WERI-Rb-1 (cell line): ENCODE measurements around the gene SORBS2.

ENCODE experiments used
- DNase-seq: peaks from one replicate; pipeline ENCODE4 v3.0.0-alpha.2; 2020
- H3K27ac ChIP-seq: fragments of 250-450 bp; sonication (Bioruptor Pico); 2 replicates; pipeline ENCODE4 v1.5.1; 2020; ENCODE audit warnings: mild to moderate bottlenecking, moderate library complexity
- H3K27me3 ChIP-seq: fragments of 250-450 bp; sonication (Bioruptor Pico); 2 replicates; pipeline ENCODE4 v1.5.1; 2021; ENCODE audit warnings: mild to moderate bottlenecking, low read depth, moderate library complexity; ENCODE audit not compliant: insufficient read depth, severe bottlenecking
- H3K36me3 ChIP-seq: fragments of 250-450 bp; sonication (Bioruptor Pico); 2 replicates; pipeline ENCODE4 v1.5.1; 2020; ENCODE audit warnings: mild to moderate bottlenecking, moderate library complexity
- H3K4me3 ChIP-seq: 2 replicates; pipeline ENCODE4 v1.5.1; 2011; ENCODE audit warnings: low read depth, mild to moderate bottlenecking, control low read depth, low read length
- H3K9me3 ChIP-seq: fragments of 250-450 bp; sonication (Bioruptor Pico); 2 replicates; pipeline ENCODE4 v1.5.1; 2021; ENCODE audit warnings: mild to moderate bottlenecking, moderate library complexity; ENCODE audit not compliant: severe bottlenecking
- TF ChIP-seq, protein P1 (sequence below): IDR thresholded peaks from 2 replicates; pipeline ENCODE4 v1.5.1; 2011; ENCODE audit warnings: low read depth, mild to moderate bottlenecking, control low read depth, inconsistent platforms, low read length

SORBS2 gene

GRCh38 chr4:185651851-185652250 lies 160.1 kb downstream of the SORBS2 start:
- Histone ChIP-seq H3K36me3 (no peaks in the 10 kb centered on the region), H3K4me3 (no peak overlapping the region), H3K27ac (no peak overlapping the region), H3K27me3 (no peaks in the 10 kb centered on the region), H3K9me3 (no peaks in the 10 kb centered on the region)
- TF ChIP-seq, protein P1, sequence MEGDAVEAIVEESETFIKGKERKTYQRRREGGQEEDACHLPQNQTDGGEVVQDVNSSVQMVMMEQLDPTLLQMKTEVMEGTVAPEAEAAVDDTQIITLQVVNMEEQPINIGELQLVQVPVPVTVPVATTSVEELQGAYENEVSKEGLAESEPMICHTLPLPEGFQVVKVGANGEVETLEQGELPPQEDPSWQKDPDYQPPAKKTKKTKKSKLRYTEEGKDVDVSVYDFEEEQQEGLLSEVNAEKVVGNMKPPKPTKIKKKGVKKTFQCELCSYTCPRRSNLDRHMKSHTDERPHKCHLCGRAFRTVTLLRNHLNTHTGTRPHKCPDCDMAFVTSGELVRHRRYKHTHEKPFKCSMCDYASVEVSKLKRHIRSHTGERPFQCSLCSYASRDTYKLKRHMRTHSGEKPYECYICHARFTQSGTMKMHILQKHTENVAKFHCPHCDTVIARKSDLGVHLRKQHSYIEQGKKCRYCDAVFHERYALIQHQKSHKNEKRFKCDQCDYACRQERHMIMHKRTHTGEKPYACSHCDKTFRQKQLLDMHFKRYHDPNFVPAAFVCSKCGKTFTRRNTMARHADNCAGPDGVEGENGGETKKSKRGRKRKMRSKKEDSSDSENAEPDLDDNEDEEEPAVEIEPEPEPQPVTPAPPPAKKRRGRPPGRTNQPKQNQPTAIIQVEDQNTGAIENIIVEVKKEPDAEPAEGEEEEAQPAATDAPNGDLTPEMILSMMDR = no peak
- DNase-seq = no peak

DNA sequence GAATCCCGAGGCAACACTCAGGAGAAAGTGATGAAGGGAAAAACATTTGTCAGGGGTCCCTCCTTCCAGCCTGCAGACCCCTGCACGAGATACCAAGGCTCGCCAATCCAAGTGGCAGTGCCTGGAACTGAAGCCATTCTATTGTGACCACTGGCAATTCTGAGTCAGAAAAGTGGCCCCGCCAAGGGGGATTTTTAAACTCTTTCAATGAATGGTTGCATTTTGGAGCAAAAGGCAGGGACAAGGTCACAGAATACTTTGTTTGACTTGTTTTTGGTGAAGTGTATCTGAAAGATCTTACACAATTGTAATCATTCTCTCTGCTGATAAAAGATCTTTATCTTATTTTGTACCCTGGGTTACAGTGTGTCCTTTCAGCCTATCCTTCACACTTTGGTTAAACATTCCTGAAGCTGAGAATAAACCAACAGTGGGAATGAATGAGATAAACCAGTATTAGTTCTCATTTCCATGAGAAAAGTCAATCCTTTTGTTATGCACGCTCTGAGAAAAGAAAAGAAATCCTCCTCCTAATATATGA lies 160.8 kb downstream of the SORBS2 start:
- no peaks in the 10 kb centered on the region for H3K9me3 ChIP-seq
- H3K36me3 ChIP-seq = no peaks in the 10 kb centered on the region
- no peak overlapping the region for H3K27ac ChIP-seq
- TF ChIP-seq, protein P1 = no peak
- H3K4me3 ChIP-seq = no peak overlapping the region
- no peaks in the 10 kb centered on the region for H3K27me3 ChIP-seq
- no peak for DNase-seq

DNA sequence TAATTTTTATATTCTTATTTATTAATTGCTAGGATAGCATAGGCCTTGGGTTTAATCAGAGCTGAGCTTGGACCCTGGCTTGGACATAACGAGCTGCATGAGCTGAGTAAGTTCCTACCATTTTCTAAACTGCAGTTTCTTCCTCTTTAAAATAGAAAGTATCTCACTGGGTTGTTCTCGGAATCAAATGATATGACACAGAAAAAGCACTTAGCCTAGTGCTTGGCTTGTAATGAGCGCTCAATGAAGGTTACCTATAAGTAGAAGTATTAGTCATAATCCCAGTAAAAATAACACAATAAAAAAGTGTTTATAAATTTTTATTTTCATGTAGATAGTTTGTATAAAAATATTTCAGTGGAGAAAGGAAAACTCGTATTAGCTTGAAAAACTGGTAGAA lies 163.4 kb downstream of the SORBS2 start:
- H3K9me3 ChIP-seq = no peaks in the 10 kb centered on the region
- no peaks in the 10 kb centered on the region for H3K36me3 ChIP-seq
- no peak for DNase-seq
- H3K27me3 ChIP-seq = no peaks in the 10 kb centered on the region
- H3K4me3 ChIP-seq = no peak overlapping the region
- no peak overlapping the region for H3K27ac ChIP-seq
- TF ChIP-seq, protein P1 = no peak

- Histone ChIP-seq H3K9me3 (no peaks in the 10 kb centered on the region), H3K36me3 (no peaks in the 10 kb centered on the region), H3K27ac (no peak overlapping the region), H3K27me3 (no peaks in the 10 kb centered on the region), H3K4me3 (no peak overlapping the region)
- TF ChIP-seq, protein P1 = no peak
- DNase-seq = no peak
Measured at GRCh38 chr4:185645403-185645802, 166.6 kb downstream of the SORBS2 start.

DNA sequence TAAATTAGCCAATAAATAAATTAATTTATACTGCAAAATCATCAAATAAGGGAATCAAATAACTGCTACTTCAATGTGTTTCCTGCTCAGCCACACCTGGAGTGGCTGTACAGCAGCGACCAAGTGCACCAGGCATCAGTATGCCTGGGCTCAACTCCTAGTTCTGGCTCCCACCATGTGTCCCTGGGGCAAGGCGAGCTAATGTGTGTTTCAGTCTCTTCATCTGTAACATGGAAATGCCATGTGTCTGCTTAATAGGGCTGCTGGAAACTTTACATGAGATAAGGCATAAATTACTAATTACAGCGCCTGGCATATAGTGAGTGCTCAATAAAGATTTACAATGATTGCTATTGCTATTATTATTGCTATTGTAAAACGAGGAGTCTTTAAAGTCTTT lies 167.6 kb downstream of the SORBS2 start:
- TF ChIP-seq, protein P1 = no peak
- no peaks in the 10 kb centered on the region for H3K27me3 ChIP-seq
- no peaks in the 10 kb centered on the region for H3K36me3 ChIP-seq
- H3K4me3 ChIP-seq = no peak overlapping the region
- H3K9me3 ChIP-seq = no peaks in the 10 kb centered on the region
- DNase-seq = no peak
- no peak overlapping the region for H3K27ac ChIP-seq

- DNase-seq = no peak
- H3K9me3 ChIP-seq = no peaks in the 10 kb centered on the region
- H3K27ac ChIP-seq = no peak overlapping the region
- H3K4me3 ChIP-seq = no peak overlapping the region
- TF ChIP-seq, protein P1 = no peak
- no peaks in the 10 kb centered on the region for H3K27me3 ChIP-seq
- H3K36me3 ChIP-seq = no peaks in the 10 kb centered on the region
Measured at GRCh38 chr4:185642907-185643306, 169.1 kb downstream of the SORBS2 start.
